ENCODE results near the gene BRINP1.

GRCh38 chr9:119167876-119168275 is 201.4 kb downstream of the BRINP1 start:
- no peak for TF ChIP-seq CTCF (IDR thresholded peaks at IDR 0.05)
- TF ChIP-seq POLR2AphosphoS5 (IDR thresholded peaks at IDR 0.05) = no peak
- no peak for TF ChIP-seq POLR2A (IDR thresholded peaks at IDR 0.05)
- TF ChIP-seq EP300 (IDR thresholded peaks at IDR 0.05) = no peak

All from stomach (tissue), 4 donors.